ENCODE measurements around the gene WEE1. TPM values are rescaled to one million over a fixed set of nuclear protein-coding genes. Genes with fewer than 3 reads are reported as not detected.
A peak's percentile ranks its signal among the peaks of the same experiment; 100 is the strongest.

The WEE1 gene
- total and polyA plus RNA-seq, 7 donors = 4.2 to 58.6 (median 8.2) TPM

DNA sequence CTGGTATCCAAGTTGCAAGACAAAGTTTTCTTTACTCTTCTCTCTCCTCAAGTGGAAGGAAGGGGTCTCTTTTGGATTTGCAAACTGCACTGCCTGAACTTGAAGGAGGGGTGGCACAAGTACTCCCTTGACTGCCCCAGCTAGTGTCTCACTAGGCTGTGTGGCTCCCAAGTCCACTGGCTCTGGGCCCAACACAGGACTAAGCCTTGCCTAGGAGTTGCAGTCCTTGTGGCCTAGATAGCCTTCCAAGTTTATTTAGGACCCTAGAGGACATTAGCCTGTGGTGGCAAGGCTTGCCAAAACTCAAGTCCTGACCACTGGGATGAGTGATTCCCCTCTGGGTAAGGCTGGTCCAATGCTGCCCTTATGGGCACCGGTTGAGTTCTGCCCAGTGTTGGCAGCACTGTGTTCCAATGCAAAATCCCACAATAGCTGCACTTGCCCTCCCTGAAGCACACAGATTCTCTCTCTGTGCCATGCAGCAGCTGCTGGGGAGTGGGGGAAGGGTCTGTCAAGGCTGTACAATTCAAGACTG lies 10.2 kb upstream of the WEE1 start:
- peaks cover 3% of the 10 kb centered on the region for H3K9me3 ChIP-seq
- no peaks in the 10 kb centered on the region for H3K36me3 ChIP-seq (ENCODE audit: insufficient read depth in 1 of 2, low read depth in 1 of 2)
- H3K4me1 ChIP-seq = peaks cover 21% of the 10 kb centered on the region
- WGBS, 3 donors = 28 to 39% (median 33%) methylated on average over 1 of the region's 1 CpG
- ATAC-seq (no peak), DNase-seq (no peak)
- no peak for TF ChIP-seq CTCF (IDR thresholded peaks at IDR 0.05)
- H3K27ac ChIP-seq = no peak overlapping the region
- H3K27me3 ChIP-seq (ENCODE audit: insufficient read depth in 3 of 3, low read length in 2 of 3) = no peaks in the 10 kb centered on the region
- intact Hi-C loops (cut with DNase I) = no loop called here
- H3K4me3 ChIP-seq = no peak overlapping the region

DNA sequence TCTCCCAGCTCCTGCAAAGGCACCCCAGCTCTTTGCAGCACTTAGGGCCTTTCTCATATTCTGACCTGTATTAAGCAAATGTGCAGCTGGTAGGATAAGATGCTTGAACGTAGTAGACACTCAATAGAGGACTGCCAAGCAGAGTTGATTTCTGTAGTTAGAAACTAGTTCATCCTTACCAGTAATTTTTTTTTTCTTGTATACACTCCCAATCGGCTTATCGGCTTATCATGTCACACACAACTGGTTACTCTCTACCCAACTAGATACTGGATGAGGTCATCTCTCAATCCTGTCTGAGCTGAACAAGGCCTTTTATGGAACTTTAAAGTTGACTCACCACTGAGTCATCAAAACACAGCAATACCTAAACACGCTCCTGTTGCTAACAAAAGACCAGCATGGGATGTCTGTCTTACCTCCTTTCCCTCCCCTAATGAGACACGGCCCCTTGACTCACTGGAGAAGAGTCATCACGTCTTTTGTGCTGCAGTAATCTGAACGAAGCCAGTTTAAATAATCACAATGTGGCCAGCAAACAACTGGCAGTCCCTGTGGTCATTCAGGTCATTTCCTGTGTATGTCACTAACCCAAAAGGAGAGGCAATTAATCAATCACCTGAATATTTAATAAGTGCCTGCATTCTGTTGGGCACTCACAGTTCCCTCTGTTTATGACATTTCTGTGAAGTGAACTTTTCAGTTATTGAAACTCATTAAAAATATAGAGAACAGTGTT lies 7.5 kb upstream of the WEE1 start:
- 17 to 22% (median 18%) methylated on average over 7 of the region's 7 CpGs for WGBS, 3 donors
- intact Hi-C loops (cut with DNase I) = no loop called here
- Histone ChIP-seq H3K4me1 (peaks cover 24% of the 10 kb centered on the region), H3K36me3 (ENCODE audit: insufficient read depth in 1 of 2, low read depth in 1 of 2) (no peaks in the 10 kb centered on the region), H3K4me3 (no peak overlapping the region), H3K9me3 (no peaks in the 10 kb centered on the region), H3K27me3 (ENCODE audit: insufficient read depth in 3 of 3, low read length in 2 of 3) (peaks cover 0 to 2% (median 0%) of the 10 kb centered on the region in 3 donors), H3K27ac (peak overlapping the region; percentile 88)
- ATAC-seq = peak; percentile 92 to 97 (median 95)
- TF ChIP-seq CTCF (IDR thresholded peaks at IDR 0.05) = no peak
- peak in 1 of 2 donors; percentile 18 for DNase-seq

GRCh38 chr11:9566561-9567063 lies 6.9 kb upstream of the WEE1 start:
- 87 to 93% (median 92%) methylated on average over 3 of the region's 3 CpGs for WGBS, 3 donors
- Histone ChIP-seq H3K9me3 (no peaks in the 10 kb centered on the region), H3K4me3 (no peak overlapping the region), H3K36me3 (ENCODE audit: insufficient read depth in 1 of 2, low read depth in 1 of 2) (no peaks in the 10 kb centered on the region), H3K4me1 (peaks cover 24% of the 10 kb centered on the region), H3K27me3 (ENCODE audit: insufficient read depth in 3 of 3, low read length in 2 of 3) (peaks cover 0 to 4% (median 0%) of the 10 kb centered on the region in 3 donors), H3K27ac (peak overlapping the region; percentile 88)
- TF ChIP-seq CTCF (IDR thresholded peaks at IDR 0.05) = no peak
- intact Hi-C loops (cut with DNase I) = no loop called here
- DNase-seq = no peak
- no peak for ATAC-seq

- ATAC-seq = no peak
- Histone ChIP-seq H3K9me3 (no peaks in the 10 kb centered on the region), H3K4me1 (peaks cover 24% of the 10 kb centered on the region), H3K27ac (no peak overlapping the region), H3K4me3 (no peak overlapping the region), H3K36me3 (ENCODE audit: insufficient read depth in 1 of 2, low read depth in 1 of 2) (no peaks in the 10 kb centered on the region), H3K27me3 (ENCODE audit: insufficient read depth in 3 of 3, low read length in 2 of 3) (peaks cover 0 to 4% (median 0%) of the 10 kb centered on the region in 3 donors)
- intact Hi-C loops (cut with DNase I) = no loop called here
- no peak for DNase-seq
- WGBS, 3 donors = 95 to 96% (median 96%) methylated on average over 5 of the region's 5 CpGs
- TF ChIP-seq CTCF (IDR thresholded peaks at IDR 0.05) = no peak
Observed at GRCh38 chr11:9567401-9567800, 6.1 kb upstream of the WEE1 start.
